Gastroesophageal sphincter (tissue), 3 donors: ENCODE measurements around the gene TMEM82.

Experiments
- CTCF ChIP-seq, 4 experiments: fragments of 200-600 bp in 2 of 4; fragments of 450-650 bp in 2 of 4; sonication (generic) in 1 of 4; IDR thresholded peaks; one replicate each; pipeline ENCODE4 v1.5.1; 2017 to 2019; ENCODE audit warnings: antibody characterized with exemption in 4 of 4, mild to moderate bottlenecking in 2 of 4, moderate library complexity in 2 of 4
- EP300 ChIP-seq: sonication (generic); formaldehyde crosslinking; IDR thresholded peaks from one replicate; pipeline ENCODE4 v1.6.1; 2017; ENCODE audit warnings: antibody characterized with exemption, mild to moderate bottlenecking
- POLR2AphosphoS5 ChIP-seq: sonication (generic); formaldehyde crosslinking; IDR thresholded peaks from one replicate; pipeline ENCODE4 v1.6.1; 2017; ENCODE audit warnings: antibody characterized with exemption

GRCh38 chr1:15755646-15756040 lies 13.3 kb downstream of the TMEM82 start:
- no peak for TF ChIP-seq POLR2AphosphoS5
- TF ChIP-seq CTCF (IDR thresholded peaks at IDR 0.05) = no peak
- no peak for TF ChIP-seq EP300
